Erythroblast (primary cell): ENCODE data around the gene OR52D1.

Experiments used
- DNase-seq, 2 experiments: peaks; one replicate each; lab custom pipeline; 2025; lab: John Stamatoyannopoulos, UW
- GATA1 ChIP-seq: IDR thresholded peaks from 2 replicates; pipeline ENCODE4 v1.6.1; 2011; ENCODE audit warnings: low read depth, mild to moderate bottlenecking, control low read depth, low read length, moderate library complexity
- POLR2A ChIP-seq: IDR thresholded peaks from 2 replicates; pipeline ENCODE4 v1.6.1; 2011; ENCODE audit warnings: mild to moderate bottlenecking, low read length

The OR52D1 gene

GRCh38 chr11:5531053-5531831 is 42.8 kb downstream of the OR52D1 start:
- no peak for TF ChIP-seq GATA1
- TF ChIP-seq POLR2A: no peak
- DNase-seq: no peak

- no peak for TF ChIP-seq GATA1
- no peak for TF ChIP-seq POLR2A
- no peak for DNase-seq
These were observed 45.6 kb downstream of the OR52D1 start for GRCh38 chr11:5534046-5534445.

- TF ChIP-seq GATA1: no peak
- no peak for TF ChIP-seq POLR2A
- DNase-seq: no peak
These were observed 48.0 kb downstream of the OR52D1 start for GRCh38 chr11:5536482-5536881.
